NCI-H69 (cell line): Measurements from ENCODE around the gene ABLIM2.

Source experiments
- DNase-seq: peaks from one replicate; lab custom pipeline; 2025; lab: John Stamatoyannopoulos, UW

ABLIM2 gene

DNA sequence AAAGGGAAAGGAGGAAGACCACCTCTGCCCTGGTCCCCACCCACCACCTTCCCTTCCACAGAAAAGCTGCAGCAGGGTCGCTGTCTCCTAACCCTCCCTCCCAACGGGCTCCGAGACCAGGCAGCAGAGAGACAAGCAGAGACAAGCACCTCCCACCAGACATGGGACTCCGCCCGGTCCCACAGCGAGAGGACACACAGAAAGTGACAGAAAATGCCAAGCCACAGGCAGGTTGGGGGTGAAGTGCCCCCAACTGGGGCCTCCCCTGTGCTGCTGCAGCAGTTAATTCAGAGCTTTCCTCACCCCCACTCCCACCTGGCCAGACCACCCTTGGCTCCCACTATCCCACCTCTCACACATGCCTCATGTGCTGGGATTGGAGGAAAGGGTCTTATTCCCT is 154.5 kb downstream of the ABLIM2 start:
- no peak for DNase-seq

DNA sequence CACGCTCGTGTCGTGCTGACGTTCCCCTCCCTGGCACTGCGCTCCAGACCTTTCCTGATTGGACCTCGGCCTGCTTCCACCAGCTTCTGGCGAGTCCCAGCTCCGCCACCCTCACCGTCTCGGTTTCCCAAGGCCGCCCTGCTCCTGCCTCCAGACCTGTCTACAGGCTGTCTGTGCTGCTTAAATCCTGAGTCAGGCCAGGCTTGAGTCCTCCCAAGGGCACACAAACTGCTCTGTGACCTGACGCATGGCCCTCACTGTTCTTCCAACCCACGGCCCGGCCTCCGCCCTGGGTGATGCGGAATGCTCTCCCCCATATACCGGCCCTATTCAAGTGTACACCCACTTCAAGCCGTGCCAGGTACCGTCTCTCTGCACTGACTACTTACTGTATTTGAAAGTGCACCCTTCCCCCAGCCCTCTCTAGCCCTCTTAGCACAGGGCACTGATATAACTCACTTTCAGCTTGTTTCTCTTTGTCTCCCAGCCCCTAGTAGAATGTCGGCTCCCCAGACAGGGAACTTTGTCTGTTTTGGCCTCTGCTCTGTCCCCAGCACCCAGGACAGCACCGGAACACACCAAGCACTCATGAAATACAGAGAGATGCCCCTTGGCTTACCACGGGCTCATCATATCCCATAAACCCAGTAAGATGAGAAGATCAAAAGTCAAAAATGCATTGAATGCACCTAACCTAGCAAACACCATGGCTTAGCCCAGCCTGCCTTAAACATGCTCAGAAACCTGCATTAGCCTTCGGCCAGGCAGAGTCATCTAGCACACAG is 155.9 kb downstream of the ABLIM2 start:
- DNase-seq = no peak

DNA sequence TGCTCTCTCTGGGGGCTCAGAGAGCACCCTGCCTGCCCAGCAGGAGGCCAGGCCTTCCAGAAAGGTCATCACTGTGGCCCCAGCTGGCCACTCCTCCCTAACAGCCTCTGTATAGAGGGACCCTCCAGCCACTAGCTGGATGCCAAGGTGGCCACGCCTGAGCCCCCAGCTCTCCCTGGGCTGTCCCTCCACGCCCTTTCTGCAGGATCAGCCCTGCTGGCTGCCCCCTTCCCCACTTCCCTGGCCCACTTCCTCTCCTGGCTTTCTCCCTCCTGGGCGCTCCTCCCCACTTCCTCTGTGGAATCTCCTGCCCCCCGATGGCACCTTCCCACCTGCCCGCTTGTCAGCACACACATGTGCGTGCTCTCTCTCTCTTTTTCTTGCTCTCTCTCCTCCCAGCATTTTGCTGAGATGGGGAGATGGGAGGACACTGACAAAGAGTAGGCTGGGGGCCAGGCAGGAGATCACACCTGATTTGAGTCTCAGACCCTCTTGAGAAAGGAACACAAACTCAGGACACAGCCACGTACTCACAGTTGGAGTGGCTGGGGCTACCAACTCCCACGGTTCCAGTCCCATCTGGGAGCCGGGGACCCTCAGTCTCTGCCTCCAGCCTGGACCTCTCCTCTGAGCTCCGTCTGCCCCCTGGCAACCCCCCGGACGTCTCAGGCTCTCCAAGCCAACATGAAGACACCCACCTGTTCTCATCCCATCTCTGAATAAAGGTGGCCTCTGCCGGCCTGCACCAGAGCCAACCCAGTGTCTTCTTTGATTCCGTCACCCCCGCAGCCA is 156.9 kb downstream of the ABLIM2 start:
- no peak for DNase-seq

DNA sequence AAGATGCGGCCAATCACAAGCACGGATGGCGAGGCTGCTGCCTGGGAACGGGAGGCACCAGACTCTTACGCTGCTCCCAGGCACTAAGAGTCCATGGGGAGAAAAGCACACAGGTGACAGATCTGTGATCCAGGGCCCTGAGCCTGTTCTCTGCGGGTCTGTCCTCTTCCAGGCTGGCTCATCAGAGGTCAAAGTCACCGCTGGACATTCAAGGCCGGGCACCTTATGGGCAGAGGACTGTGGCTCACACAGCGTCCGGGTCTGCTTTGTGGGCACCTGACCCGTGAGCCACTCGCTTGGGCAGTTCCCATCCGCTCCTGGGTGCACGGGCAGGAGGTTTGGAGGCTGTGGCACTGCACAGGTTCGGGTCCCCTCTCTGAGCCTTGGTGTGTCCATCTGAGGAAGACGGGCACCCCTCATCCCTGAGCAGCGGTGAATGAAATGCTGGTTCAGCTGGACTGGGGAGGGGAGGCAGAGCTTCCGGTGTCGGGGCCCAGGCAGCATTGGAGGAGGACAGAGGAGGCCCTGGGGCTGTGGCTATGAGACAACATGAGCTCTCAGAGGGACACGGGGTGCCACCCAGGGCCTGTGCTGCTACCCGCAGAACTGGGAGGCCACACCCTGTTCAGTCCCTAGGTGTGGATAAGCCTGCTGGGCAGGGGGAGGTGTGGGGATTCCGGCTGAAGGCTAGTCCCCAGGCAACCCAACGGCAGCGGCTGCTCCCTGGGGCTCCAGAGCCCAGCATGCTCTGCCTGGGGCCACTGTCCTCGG is 157.7 kb downstream of the ABLIM2 start:
- DNase-seq = peak; percentile 65

DNA sequence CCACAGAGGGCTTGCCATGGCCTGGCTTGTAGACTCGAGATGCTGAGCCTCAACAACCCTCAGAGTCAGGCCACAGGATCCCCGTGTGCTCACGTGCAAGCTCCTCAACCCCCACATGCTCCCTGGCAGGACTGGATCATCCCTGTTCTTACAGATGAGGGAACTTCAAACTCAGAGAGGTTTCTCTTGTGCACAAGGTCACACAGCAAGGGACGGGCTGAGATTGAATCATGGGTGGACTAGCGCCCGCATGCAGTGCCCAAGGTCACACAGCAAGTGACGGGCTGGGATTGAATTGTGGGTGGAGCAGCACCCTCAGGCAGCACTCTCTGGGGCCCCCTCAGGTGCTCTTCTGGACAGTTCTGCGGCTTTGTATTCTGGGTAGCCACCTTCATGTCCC is 158.4 kb downstream of the ABLIM2 start:
- no peak for DNase-seq

DNA sequence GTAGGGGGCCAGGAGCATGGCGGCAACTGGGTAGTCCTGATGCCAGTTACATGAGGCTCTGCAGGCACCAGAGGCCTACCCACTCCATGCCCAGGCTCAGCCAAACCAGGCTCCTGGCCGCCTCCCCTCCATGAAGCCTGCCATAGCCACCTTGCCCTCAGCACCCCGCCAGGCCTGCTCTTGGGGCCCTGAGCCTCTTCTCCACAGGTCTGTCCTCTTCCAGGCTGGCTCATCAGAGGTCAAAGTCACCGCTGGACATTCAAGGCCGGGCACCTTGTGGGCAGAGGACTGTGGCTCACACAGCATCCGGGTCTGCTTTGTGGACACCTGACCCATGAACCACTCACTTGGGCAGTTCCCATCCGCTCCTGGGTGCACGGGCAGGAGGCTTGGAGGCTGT is 158.9 kb downstream of the ABLIM2 start:
- DNase-seq = no peak

DNA sequence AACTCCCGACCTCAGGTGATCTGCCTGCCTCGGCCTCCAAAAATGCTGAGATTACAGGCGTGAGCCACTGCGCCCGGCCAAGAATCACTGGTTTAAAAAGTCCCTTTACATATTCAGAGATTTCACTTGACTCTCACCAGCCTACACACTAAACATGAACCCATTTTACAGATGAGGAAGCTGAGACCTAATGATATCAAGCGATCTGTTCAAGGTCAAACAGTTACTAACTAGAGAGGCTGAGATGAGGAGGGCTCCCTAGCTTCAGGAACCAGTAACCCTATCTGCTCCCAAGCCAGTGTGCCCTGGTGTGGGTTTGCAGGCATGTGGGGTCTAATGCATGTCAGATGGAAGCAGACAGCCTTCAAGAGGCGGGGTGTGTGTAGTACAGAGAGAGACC is 159.3 kb downstream of the ABLIM2 start:
- DNase-seq = no peak

DNA sequence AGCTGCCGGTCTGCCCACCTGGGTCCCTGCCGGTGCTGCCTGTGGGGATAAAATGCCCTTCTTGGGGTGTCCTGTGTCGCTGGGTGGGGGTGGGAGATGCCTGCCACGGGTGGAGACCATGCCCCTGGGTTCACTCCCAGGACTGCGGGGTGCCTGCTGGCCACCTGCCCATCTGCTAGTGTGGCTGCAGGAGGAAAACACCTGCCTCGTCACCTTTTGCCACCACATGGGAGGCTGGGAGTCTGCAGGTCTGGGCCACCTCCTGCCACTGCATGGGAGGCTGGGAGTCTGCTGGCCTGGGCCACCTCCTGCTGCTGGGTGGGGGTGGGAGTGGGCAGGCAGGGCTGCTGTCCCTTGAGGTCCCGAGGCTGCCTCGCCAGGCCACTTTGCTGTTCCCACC is 160.2 kb downstream of the ABLIM2 start:
- peak; percentile 26 for DNase-seq

DNA sequence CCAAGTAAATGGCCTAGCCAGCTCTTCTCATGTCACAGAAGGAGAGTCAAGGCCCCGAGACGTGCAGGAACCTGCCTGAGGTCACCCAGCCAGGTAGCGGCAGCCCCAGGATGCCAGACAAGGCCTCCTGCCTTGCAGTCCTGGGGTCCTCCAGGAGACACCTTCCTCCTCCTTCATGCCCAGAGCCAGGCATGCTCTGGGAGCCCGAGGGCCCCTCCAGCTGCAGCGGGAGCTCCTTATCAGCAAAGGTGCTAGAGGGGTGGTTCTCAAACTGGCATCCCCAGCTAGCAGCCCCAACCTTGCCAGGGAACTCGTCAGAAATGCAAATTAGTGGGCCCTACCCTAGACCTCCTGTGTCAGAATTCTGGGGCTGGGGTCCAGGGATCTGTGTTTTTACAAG is 162.7 kb downstream of the ABLIM2 start:
- DNase-seq = no peak

DNA sequence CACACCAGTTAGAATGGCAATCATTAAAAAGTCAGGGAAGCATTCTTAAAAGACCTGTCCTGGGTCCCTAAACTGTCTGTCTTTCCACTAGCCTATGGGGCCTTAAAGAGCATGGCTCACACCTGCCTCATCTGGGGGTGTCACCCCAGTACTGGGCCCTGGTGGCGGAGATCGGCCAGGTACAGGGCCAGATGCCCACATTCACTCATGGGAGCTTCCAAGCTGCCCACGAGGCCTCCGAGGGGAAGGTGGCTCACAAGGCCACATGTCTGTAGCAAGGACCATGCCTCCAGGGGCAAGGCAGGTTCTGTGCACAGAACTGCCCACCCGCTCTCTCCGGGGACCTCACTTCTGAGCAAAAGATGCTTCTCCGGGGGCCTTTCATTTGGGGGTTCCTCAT is 163.5 kb downstream of the ABLIM2 start:
- DNase-seq = no peak

DNA sequence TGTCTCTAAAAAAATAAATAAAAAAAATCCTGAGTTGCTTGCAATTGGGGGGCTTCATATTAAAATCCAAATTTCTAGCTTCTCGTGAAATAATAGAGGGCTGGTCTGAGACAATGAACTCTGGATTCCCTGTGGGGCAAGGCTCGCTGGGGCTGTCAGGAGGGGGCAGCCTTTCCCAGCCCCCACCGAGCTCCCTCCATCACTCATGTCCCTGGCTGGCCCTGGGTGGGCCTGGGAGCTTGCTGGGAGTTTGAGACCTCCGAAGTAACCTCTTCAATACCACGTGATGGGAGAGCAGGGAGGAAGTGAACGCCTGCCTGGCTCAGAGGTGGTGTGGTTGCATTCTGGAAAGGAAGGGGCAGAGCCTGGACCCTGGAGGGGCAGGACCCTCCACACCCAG is 164.9 kb downstream of the ABLIM2 start:
- DNase-seq = no peak

DNA sequence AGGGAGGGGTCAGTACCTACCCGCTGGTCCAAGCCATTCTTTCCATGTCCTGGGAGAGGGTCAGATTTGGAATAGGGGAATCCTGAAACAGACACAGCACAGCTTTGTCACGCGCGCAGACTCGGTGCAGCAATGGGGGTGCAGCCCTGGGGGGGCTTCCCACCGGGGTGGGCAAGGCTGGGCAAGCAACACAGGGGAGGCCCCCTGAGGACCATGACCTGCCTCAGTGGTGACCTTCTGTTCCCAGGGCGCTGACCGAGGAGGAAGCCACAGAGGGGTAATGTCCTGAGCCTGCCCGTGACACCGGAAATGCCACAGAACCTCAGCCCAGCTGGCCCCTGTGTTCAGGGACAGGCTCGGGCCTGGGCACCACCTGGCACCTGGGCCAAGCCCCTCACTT is 165.8 kb downstream of the ABLIM2 start:
- DNase-seq = no peak

DNA sequence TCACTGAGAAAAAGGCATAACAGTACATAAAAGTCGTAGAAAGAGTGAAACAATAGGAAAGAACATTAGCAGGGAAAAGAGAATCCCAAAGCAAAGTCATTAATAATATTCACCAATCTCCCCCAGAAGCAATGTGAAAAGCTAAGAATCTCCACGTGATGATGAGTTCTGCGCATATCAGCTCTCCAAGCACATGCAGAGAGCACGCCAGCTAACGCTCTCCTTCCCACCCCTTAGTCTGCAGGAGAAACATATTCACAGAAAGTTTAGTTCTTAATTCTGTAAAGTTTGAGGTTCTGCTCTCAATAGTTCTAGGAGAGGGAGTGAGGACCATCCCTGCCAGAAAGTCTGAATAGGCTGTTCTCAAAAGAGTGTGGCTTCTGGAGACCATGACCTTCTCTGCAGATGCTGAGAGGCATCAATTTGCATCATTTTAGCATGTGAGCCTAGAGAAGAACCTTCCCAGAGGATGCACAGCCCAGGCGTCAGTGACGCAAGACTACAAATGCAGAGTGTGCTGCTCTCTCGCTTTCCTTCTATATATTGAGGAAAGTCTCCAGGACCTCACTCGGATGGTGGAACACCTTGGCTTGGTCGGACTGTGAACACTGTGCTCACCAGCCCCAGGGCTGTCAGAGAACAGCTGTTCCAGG is 167.7 kb downstream of the ABLIM2 start:
- no peak for DNase-seq

DNA sequence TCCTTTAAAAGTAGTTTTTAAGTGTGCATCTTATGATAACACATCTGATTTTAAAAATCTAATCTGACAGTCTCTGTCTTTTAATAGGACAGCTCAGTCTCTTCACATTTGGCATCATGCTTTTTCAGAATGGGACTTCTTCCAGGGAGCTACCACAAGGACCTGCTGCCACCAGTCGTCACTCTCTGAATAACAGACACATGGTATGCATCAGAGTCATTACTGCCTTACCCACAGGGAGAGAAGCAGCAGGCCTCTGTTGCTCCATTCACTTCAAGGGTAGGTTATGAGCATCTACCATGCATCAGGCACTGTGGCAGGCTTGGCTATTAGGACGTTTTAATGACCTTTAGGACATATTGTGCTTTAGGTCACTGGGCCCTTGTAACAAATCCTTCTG is 169.0 kb downstream of the ABLIM2 start:
- no peak for DNase-seq

DNA sequence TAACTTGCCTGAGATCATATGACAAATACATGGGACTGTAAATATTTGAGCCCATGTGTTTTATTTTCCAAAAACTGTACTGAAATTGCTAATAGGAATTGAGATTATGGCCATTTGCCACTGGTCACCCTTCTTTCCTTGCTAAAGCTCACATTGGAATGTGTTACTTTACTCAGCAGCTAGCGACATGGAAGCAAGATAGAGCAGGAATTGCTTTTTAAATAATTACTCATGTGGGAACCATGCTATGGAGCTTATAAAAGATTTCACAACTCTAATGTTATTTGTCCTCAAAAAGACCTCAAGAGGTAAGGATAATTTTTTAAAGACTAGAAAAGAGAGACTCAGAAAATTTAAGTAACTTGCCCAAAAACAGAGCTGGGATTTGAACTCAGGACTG is 170.2 kb downstream of the ABLIM2 start:
- no peak for DNase-seq

DNA sequence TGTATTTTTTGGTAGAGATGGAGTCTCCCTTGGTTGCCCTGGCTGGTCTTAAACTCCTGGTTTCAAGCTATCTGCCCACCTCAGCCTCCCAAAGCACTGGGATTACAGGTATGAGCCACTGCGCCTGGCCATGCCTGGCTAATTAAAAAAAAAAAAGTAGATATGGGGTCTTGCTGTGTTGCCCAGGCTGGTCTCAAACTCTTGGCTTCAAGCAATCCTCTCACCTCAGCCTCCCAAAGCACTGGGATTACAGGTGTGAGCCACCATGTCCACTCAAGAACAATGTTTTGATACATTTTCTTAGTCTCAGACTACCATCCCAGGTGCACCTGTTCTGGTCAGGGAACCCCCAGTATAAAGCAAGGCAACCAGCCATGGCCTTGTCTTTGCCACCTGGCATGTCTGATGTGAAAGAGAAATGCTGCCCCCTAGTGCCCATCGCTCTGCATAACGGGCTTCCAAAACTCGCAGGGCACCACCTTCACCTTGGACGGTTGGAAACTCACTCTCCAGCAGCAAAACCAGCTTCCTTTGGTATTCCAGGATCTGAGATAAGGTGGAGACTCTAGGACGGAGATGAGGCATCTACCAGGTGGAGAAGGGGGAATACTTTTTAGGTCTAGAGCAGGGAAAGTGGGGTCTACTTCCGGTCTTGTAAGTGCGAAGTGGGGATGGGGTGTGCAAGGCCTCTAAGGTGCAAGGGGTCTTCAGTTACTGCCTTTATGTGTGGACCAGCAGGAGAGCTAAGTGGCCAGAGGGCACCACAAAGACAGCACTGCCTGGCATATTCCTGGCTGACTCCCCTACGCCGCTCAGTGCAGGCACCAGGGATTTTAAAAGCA is 171.2 kb downstream of the ABLIM2 start:
- DNase-seq = peak; percentile 74

DNA sequence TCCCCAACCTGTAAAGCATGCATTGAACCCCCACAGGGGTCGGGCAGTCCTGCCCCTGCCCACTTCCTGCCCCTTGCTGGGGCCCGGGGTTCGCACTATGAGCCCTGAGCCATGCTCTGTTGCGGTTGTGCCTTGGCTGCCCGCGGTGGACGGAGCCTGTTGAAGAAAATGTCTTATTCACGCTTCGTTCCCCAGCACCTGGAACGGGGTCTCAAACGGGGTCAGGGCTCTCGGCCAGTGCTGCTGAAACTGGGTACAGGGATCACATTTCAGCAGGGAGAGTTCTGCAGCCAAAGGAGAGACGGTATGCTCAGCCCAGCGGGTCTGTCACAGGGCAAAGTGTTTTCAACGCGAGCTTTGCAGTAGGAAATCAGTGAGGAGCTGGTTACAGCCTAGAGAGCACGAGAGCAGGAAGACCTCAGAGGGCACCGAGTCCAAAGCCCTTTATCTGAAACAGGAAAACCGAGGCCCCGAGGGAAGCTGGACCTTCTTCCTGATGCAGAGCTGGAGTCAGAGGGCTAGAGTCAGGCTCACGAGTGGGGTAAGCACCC is 172.6 kb downstream of the ABLIM2 start:
- no peak for DNase-seq

DNA sequence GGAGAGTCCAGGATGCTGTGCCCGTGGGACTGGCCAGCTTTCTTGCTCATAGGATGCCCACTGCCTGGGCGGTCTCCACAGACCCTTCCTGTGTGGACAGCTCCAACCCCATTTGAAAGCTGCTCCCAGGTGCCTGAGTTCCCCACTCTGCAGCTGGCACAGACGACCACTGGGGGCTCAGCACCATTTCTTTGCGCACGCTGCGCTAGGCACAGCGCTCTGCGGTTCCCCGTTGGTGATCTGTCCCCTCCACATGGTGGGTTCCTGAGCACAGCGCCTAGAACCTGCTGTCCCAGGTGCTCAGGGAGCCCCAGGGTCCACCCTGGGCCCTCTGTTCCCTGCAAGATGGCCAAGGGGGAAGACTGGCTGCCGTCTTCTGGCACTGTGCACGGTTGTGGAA is 173.5 kb downstream of the ABLIM2 start:
- DNase-seq = no peak

DNA sequence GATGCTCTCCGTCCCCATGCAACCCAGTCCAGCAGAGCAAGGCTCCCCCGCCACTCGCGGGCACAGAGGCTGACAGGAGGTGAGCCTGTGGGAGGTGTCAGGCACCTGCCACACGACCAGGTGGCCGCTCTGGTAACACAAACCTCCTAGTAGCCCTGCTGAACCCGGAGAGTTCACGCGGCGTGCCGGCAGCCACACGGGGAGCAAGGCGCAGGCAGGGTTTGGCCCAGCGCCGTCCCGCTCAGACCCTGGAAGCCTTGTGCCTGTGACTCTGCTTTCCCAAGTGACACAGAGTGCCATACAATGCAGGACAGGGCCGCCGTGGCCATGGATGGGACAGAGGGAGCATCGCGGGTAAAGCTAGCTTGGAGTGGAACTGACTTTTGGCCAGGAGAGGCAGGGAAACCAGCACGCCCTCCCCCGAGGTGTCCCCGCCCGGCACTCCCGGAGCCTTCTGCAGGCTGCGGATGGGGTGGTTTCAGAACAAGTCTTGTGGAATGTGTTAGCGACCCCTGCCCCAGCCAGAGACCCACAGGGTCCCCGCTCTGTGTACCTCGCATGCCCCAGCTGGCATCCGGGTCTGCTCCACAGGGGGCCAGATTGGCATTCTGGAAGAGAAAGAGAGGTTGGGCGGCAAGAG is 174.2 kb downstream of the ABLIM2 start:
- no peak for DNase-seq

DNA sequence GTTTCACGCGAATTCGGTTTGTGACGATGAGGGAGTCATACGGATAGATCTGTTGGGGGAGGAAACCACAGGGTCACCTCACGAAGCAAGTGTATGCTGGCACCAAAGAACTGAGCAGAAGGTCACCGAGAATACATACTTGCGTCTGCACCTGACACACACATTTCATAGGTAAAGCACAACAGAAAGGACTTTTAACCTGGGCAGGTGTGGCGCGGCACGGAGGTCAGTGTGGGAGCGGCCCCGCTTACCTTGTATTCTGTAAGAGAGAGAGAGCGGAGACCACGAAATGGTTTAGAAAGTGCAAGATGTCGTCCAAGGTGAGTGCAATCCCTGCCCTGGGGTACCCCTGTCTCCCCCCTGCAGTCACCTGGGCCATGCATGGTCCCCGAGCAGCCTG is 175.3 kb downstream of the ABLIM2 start:
- DNase-seq = no peak
